GM12878 (cell line): ENCODE measurements around the gene TERF2IP. TPM values are rescaled to one million over a fixed set of nuclear protein-coding genes. Genes with fewer than 3 reads are reported as not detected.

Experiments
- ATAC-seq: fragments of 200-7000 bp; cut with Tn5 transposase; 3 replicates; pipeline ENCODE4 v1.9.1; 2020; ENCODE audit warnings: mild to moderate bottlenecking, moderate library complexity
- BruUV-seq: library from RNA; stranded (reverse); fragments of 400-500 nt; replicated peaks from 2 replicates; lab custom pipeline; 2021; lab: Mats Ljungman, UMichigan
- CTCF ChIA-PET: fragments of 300-600 bp; sonication (Branson Sonifier 250); formaldehyde crosslinking; extraction: SDS; loops from one replicate; lab custom pipeline; 2021; ENCODE audit warnings: inconsistent platforms; lab: Yijun Ruan, JAX
- POLR2A ChIA-PET: fragments of 350-600 bp; formaldehyde crosslinking; extraction: SDS; loops from one replicate; lab custom pipeline; 2021; ENCODE audit warnings: inconsistent platforms; lab: Charles Lee
- RAD21 ChIA-PET: fragments of 300-600 bp; sonication (Branson Sonifier 250); formaldehyde crosslinking; loops from one replicate; lab custom pipeline; 2023; ENCODE audit warnings: antibody characterized with exemption; ENCODE audit not compliant: unreplicated experiment; lab: Charles Lee
- SMC1A ChIA-PET: fragments of 300-600 bp; sonication (Branson Sonifier 250); formaldehyde crosslinking; loops from one replicate; lab custom pipeline; 2023; ENCODE audit not compliant: unreplicated experiment, uncharacterized antibody; lab: Charles Lee
- DNase-seq: peaks from one replicate; pipeline ENCODE4 v3.0.0-alpha.2; 2011; ENCODE audit warnings: low read depth, low spot score
- FAIRE-seq: peaks from 3 replicates; lab custom pipeline; 2011; peaks lifted over from hg19 to GRCh38; lab: Jason Lieb, UNC
- H2AFZ ChIP-seq: 2 replicates; pipeline ENCODE4 v1.6.0; 2011; ENCODE audit warnings: low read depth, low read length, control low read depth; ENCODE audit not compliant: control insufficient read depth
- H3K27ac ChIP-seq: 2 replicates; pipeline ENCODE4 v1.5.1; 2011; ENCODE audit warnings: control low read depth; ENCODE audit not compliant: control insufficient read depth, insufficient read depth
- H3K27me3 ChIP-seq, 2 experiments: replicated peaks in 1 of 2; 2 replicates each; pipeline versions ENCODE4 v1.6.0 to v1.6.1; 2011; ENCODE audit warnings: low read length in 1 of 2; ENCODE audit not compliant: control insufficient read depth in 2 of 2, insufficient read depth in 2 of 2
- H3K36me3 ChIP-seq, 2 experiments: 2 replicates each; pipeline ENCODE4 v1.5.1; 2011; ENCODE audit warnings: low read length in 1 of 2; ENCODE audit not compliant: control insufficient read depth in 2 of 2, insufficient read depth in 2 of 2
- H3K4me1 ChIP-seq: 2 replicates; pipeline ENCODE4 v1.6.1; 2011; ENCODE audit warnings: mild to moderate bottlenecking, low read length, moderate library complexity, mixed read lengths; ENCODE audit not compliant: control insufficient read depth, insufficient read depth
- H3K4me2 ChIP-seq: 2 replicates; pipeline ENCODE4 v1.6.0; 2011; ENCODE audit warnings: control low read depth; ENCODE audit not compliant: control insufficient read depth, insufficient read depth
- H3K4me3 ChIP-seq: fragments of 200-600 bp; sonication (generic); 2 replicates; pipeline ENCODE4 v1.5.1; 2016
- H3K79me2 ChIP-seq: 2 replicates; pipeline ENCODE4 v1.6.0; 2011; ENCODE audit warnings: low read length; ENCODE audit not compliant: control insufficient read depth, insufficient read depth
- H3K9ac ChIP-seq: 2 replicates; pipeline ENCODE4 v1.8.0; 2011; ENCODE audit warnings: low read length, control low read depth, mixed read lengths; ENCODE audit not compliant: control insufficient read depth, insufficient read depth
- H3K9me3 ChIP-seq: replicated peaks from 3 replicates; pipeline ENCODE4 v1.5.1; 2011; ENCODE audit warnings: mild to moderate bottlenecking, low read length; ENCODE audit not compliant: control insufficient read depth, insufficient read depth
- H4K20me1 ChIP-seq: 2 replicates; pipeline ENCODE4 v1.6.0; 2011; ENCODE audit not compliant: control insufficient read depth, insufficient read depth
- BACH1 ChIP-seq: fragments of 450-650 bp; IDR thresholded peaks from 2 replicates; pipeline ENCODE4 v1.6.1; 2017; ENCODE audit warnings: mild to moderate bottlenecking, borderline replicate concordance
- CHD1 ChIP-seq: IDR thresholded peaks from 2 replicates; pipeline ENCODE4 v1.6.1; 2012; ENCODE audit warnings: low read depth, low read length, improper control_type of control experiment
- FOXM1 ChIP-seq: IDR thresholded peaks from 2 replicates; pipeline ENCODE4 v1.6.1; 2012; ENCODE audit warnings: low read depth, mild to moderate bottlenecking, inconsistent platforms, low read length, moderate library complexity
- JUND ChIP-seq: IDR thresholded peaks from 2 replicates; pipeline ENCODE4 v1.6.1; 2012; ENCODE audit warnings: low read depth, mild to moderate bottlenecking, low read length, improper control_type of control experiment, moderate library complexity
- NR2C2 ChIP-seq: IDR thresholded peaks from 2 replicates; pipeline ENCODE4 v1.6.1; 2011; ENCODE audit warnings: borderline replicate concordance, low read depth; ENCODE audit not compliant: control insufficient read depth, insufficient read length
- RUNX3 ChIP-seq: IDR thresholded peaks from 2 replicates; pipeline ENCODE4 v1.6.1; 2012; ENCODE audit warnings: low read length, inconsistent platforms
- YBX1 ChIP-seq: fragments of 450-650 bp; IDR thresholded peaks from 2 replicates; pipeline ENCODE4 v1.6.1; 2016; ENCODE audit warnings: antibody characterized with exemption
- ZNF217 ChIP-seq: fragments of 450-650 bp; IDR thresholded peaks from 2 replicates; pipeline ENCODE4 v1.6.1; 2017; ENCODE audit warnings: antibody characterized with exemption, mild to moderate bottlenecking
- ZZZ3 ChIP-seq: IDR thresholded peaks from 2 replicates; pipeline ENCODE4 v1.6.1; 2011; ENCODE audit warnings: low read depth; ENCODE audit not compliant: control insufficient read depth, insufficient read length
- WGBS: methylation state at CpG from one replicate; pipeline ENCODE4 v1.1.6; 2016; ENCODE audit warnings: low lambda C conversion rate; ENCODE audit not compliant: insufficient replicate concordance, insufficient coverage; ENCODE audit errors: missing lambda C conversion rate; 5-methylcytosine and 5-hydroxymethylcytosine counted together
- in situ Hi-C: fragments of 300-500 bp; cut with MboI; formaldehyde crosslinking; loops from 9 replicates; pipeline ENCODE4 v1.14.3; 2018; ENCODE audit warnings: mixed read lengths
- intact Hi-C: fragments of 100-400 bp; cut with micrococcal nuclease; formaldehyde crosslinking; loops from one replicate; pipeline ENCODE4 v1.14.2; 2022; ENCODE audit not compliant: unreplicated experiment
- polyA plus RNA-seq, 11 experiments: library from polyadenylated mRNA; depleted of rRNA in 4 of 11; unstranded in 6 of 11; stranded (reverse) in 5 of 11; fragments of >200 nt; fragmentation: Nextera tagmentation in 4 of 11; fragmentation: Illumina TruSeq in 1 of 11; extraction: Ambion mirVana in 4 of 11; extraction: Trizol in 1 of 11; gene quantifications; 1 replicate in 1 of 11; 2 replicates in 10 of 11; pipeline versions ENCODE4 v1.2.1 to v1.2.3, GENCODE V29; 2011 to 2016; ENCODE audit warnings: inconsistent platforms in 2 of 11, missing spikeins in 2 of 11, low read depth in 1 of 11
- total RNA-seq, 4 experiments: library from RNA; depleted of rRNA in 3 of 4; stranded (reverse); fragments of >200 nt in 3 of 4; fragmentation: Illumina TruSeq in 1 of 4; extraction: Trizol in 1 of 4; gene quantifications; 2 replicates each; pipeline versions ENCODE4 v1.2.1 to v1.2.3, GENCODE V29; 2013 to 2021
- TF ChIP-seq, protein P1 (sequence below): fragments of 450-650 bp; IDR thresholded peaks from 2 replicates; pipeline ENCODE4 v1.6.1; 2014; ENCODE audit warnings: mild to moderate bottlenecking
- TF ChIP-seq, protein P2 (sequence below): fragments of 450-650 bp; conservative IDR thresholded peaks from 2 replicates; pipeline ENCODE4 v1.6.1; 2017; ENCODE audit warnings: mild to moderate bottlenecking, moderate library complexity
- TF ChIP-seq, protein P3 (sequence below), 3 experiments: IDR thresholded peaks in 2 of 3; conservative IDR thresholded peaks in 1 of 3; 2 replicates each; pipeline ENCODE4 v1.5.1; 2011; ENCODE audit warnings: low read depth in 3 of 3, low read length in 3 of 3, mild to moderate bottlenecking in 3 of 3, control low read depth in 2 of 3, moderate library complexity in 2 of 3, inconsistent platforms in 1 of 3, mixed read lengths in 1 of 3; ENCODE audit not compliant: control insufficient read depth in 2 of 3, insufficient read depth in 1 of 3; ENCODE audit errors: extremely low read depth in 1 of 3

TERF2IP gene
- total and polyA plus RNA-seq, 10 of the 15 experiments (the other 5 are each of a cell fraction or from before 2014, with no cell fraction given), result 19.6 to 93.1 (median 54.4) TPM

DNA sequence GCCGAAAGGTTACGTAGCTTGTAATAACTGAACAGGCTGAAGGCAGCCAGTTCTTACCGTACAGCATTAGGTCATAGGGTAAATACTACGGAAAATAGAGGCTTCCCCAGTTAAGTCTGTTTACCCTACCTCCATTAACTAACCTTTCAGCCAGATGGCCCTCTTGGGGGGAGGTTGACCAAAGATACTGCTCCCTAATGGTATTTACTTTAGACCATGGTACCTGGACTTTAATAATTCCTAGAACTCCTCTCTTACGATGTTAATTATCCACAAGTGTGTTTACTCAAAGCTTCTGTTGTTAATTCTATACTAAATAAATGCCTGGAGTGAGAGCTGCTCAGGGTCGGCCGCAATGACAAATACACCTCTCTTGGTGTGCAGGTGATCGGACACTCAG lies 14.7 kb upstream of the TERF2IP start (continued):
- TF ChIP-seq, protein P1, sequence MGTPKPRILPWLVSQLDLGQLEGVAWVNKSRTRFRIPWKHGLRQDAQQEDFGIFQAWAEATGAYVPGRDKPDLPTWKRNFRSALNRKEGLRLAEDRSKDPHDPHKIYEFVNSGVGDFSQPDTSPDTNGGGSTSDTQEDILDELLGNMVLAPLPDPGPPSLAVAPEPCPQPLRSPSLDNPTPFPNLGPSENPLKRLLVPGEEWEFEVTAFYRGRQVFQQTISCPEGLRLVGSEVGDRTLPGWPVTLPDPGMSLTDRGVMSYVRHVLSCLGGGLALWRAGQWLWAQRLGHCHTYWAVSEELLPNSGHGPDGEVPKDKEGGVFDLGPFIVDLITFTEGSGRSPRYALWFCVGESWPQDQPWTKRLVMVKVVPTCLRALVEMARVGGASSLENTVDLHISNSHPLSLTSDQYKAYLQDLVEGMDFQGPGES, result no peak
- TF ChIP-seq, protein P2, sequence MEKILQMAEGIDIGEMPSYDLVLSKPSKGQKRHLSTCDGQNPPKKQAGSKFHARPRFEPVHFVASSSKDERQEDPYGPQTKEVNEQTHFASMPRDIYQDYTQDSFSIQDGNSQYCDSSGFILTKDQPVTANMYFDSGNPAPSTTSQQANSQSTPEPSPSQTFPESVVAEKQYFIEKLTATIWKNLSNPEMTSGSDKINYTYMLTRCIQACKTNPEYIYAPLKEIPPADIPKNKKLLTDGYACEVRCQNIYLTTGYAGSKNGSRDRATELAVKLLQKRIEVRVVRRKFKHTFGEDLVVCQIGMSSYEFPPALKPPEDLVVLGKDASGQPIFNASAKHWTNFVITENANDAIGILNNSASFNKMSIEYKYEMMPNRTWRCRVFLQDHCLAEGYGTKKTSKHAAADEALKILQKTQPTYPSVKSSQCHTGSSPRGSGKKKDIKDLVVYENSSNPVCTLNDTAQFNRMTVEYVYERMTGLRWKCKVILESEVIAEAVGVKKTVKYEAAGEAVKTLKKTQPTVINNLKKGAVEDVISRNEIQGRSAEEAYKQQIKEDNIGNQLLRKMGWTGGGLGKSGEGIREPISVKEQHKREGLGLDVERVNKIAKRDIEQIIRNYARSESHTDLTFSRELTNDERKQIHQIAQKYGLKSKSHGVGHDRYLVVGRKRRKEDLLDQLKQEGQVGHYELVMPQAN, result no peak
- TF ChIP-seq, all 136 proteins: peak for 0

DNA sequence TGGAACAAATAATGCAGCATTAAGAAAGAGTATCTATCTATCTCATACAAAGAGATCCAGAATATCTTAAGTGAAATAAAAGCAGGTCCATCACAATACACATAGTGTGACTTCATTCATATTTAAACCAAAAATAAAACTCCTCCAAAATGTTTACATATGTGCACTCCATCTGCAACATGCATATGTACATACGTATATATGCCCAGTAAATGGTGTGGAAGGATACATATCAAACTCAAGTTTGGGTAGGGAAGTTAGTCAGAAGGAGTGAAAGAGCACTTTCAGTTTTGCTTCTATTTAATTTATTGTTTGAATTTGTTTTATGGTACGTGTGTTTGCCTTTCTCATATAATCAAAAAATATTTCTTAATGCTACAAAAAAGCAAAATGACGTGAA lies 12.5 kb upstream of the TERF2IP start:
- peaks cover 15 to 43% of the 10 kb centered on the region in 2 experiments for H3K36me3 ChIP-seq
- SMC1A ChIA-PET, result interaction anchor here (0.6 kb wide), 1 partner anchor 37 kb away, joined by 5 read pairs; no protein-coding TSS in a partner anchor
- RAD21 ChIA-PET, result no interaction called here
- H3K27me3 ChIP-seq, result no peaks in the 10 kb centered on the region
- no peaks in the 10 kb centered on the region for H3K9me3 ChIP-seq
- no peaks in the 10 kb centered on the region for H4K20me1 ChIP-seq
- H3K4me3 ChIP-seq, result no peak overlapping the region
- 95% methylated on average over 3 of the region's 3 CpGs for WGBS
- in situ Hi-C loops, result no loop called here
- TF ChIP-seq JUND (no peak), FOXM1 (no peak), RUNX3 (no peak), NR2C2 (no peak), CHD1 (no peak), BACH1 (no peak), YBX1 (no peak), ZNF217 (no peak), ZZZ3 (no peak)
- TF ChIP-seq, protein P3, sequence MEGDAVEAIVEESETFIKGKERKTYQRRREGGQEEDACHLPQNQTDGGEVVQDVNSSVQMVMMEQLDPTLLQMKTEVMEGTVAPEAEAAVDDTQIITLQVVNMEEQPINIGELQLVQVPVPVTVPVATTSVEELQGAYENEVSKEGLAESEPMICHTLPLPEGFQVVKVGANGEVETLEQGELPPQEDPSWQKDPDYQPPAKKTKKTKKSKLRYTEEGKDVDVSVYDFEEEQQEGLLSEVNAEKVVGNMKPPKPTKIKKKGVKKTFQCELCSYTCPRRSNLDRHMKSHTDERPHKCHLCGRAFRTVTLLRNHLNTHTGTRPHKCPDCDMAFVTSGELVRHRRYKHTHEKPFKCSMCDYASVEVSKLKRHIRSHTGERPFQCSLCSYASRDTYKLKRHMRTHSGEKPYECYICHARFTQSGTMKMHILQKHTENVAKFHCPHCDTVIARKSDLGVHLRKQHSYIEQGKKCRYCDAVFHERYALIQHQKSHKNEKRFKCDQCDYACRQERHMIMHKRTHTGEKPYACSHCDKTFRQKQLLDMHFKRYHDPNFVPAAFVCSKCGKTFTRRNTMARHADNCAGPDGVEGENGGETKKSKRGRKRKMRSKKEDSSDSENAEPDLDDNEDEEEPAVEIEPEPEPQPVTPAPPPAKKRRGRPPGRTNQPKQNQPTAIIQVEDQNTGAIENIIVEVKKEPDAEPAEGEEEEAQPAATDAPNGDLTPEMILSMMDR (IDR thresholded peaks at IDR 0.05 in 2 of 3, conservative IDR thresholded peaks at IDR 0.05 in 1 of 3; ENCODE audit: control insufficient read depth in 2 of 3, extremely low read depth in 1 of 3, insufficient read depth in 1 of 3, low read depth in 3 of 3, low read length in 3 of 3), result no peak
- POLR2A ChIA-PET, result no interaction called here
- FAIRE-seq, result no peak
- no peak for DNase-seq
- no peak for ATAC-seq
- intact Hi-C loops, result no loop called here
- CTCF ChIA-PET, result interaction anchor here (0.7 to 1.1 kb wide), 2 partner anchors 10 to 12 kb away, joined by 3 read pairs; partner anchors contain the start of genes KARS1 and TERF2IP
- H3K79me2 ChIP-seq, result no peaks in the 10 kb centered on the region
- no peaks in the 10 kb centered on the region for H3K4me1 ChIP-seq
- no peak overlapping the region for H2AFZ ChIP-seq
- H3K27ac ChIP-seq, result no peak overlapping the region
- BruUV-seq, result no TSS peak
- no peak overlapping the region for H3K4me2 ChIP-seq
- no peak overlapping the region for H3K9ac ChIP-seq
